GM23248 (cell line): ENCODE measurements around the gene GALNT17.

Source experiments
- EZH2 ChIP-seq: fragments of 200-600 bp; sonication (generic); IDR thresholded peaks from 2 replicates; pipeline ENCODE4 v1.6.1; 2018; ENCODE audit warnings: antibody characterized with exemption, mild to moderate bottlenecking; ENCODE audit not compliant: insufficient read depth, poor library complexity, severe bottlenecking
- EZH2phosphoT487 ChIP-seq: fragments of 200-600 bp; sonication (generic); IDR thresholded peaks from 2 replicates; pipeline ENCODE4 v1.6.1; 2018; ENCODE audit warnings: antibody characterized with exemption, moderate library complexity, mild to moderate bottlenecking, low read depth; ENCODE audit not compliant: insufficient read depth

DNA sequence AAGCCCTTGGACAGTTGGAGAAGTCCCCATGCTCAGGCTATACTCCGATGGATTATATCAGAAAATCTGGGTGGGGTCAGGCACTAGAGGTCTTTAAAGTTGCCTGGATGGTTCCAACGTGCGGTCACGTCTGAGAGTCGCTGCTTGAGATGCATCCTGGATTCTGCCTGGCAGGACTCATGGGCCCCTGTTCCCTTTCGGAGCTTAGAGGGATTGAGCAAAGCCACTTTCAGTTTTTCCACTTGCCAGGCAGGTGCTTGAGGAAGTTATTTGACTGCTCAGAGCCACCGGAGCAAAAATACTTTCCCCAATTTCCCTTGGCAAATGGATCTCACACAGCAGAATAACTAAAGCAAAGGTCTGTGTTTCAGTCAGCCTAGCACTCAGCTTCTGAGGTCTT lies 129.1 kb downstream of the GALNT17 start:
- no peak for TF ChIP-seq EZH2phosphoT487
- TF ChIP-seq EZH2: no peak
